ENCODE data around the gene RPGR.
A peak's percentile ranks its signal among the peaks of the same experiment; 100 is the strongest.

Gene RPGR, protein sequence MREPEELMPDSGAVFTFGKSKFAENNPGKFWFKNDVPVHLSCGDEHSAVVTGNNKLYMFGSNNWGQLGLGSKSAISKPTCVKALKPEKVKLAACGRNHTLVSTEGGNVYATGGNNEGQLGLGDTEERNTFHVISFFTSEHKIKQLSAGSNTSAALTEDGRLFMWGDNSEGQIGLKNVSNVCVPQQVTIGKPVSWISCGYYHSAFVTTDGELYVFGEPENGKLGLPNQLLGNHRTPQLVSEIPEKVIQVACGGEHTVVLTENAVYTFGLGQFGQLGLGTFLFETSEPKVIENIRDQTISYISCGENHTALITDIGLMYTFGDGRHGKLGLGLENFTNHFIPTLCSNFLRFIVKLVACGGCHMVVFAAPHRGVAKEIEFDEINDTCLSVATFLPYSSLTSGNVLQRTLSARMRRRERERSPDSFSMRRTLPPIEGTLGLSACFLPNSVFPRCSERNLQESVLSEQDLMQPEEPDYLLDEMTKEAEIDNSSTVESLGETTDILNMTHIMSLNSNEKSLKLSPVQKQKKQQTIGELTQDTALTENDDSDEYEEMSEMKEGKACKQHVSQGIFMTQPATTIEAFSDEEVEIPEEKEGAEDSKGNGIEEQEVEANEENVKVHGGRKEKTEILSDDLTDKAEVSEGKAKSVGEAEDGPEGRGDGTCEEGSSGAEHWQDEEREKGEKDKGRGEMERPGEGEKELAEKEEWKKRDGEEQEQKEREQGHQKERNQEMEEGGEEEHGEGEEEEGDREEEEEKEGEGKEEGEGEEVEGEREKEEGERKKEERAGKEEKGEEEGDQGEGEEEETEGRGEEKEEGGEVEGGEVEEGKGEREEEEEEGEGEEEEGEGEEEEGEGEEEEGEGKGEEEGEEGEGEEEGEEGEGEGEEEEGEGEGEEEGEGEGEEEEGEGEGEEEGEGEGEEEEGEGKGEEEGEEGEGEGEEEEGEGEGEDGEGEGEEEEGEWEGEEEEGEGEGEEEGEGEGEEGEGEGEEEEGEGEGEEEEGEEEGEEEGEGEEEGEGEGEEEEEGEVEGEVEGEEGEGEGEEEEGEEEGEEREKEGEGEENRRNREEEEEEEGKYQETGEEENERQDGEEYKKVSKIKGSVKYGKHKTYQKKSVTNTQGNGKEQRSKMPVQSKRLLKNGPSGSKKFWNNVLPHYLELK

GRCh38 chrX:38327007-38327774, at the start of gene RPGR:
TSS of gene RPGR (minus strand) at chrX:38327509. CDS start at chrX:38327367, 142 bp downstream.
- TF ChIP-seq CTCF (IDR thresholded peaks at IDR 0.05; ENCODE audit: low read depth, low read length, missing control alignments) = peak; percentile 86
- Histone ChIP-seq H3K36me3 (replicated peaks) (no peaks in the 10 kb centered on the region), H3K4me3 (ENCODE audit: low read depth, low read length) (peak within 1 kb of the TSS; percentile 71), H3K27me3 (replicated peaks) (no peaks in the 10 kb centered on the region), H3K27ac (peak within 1 kb of the TSS; percentile 84)
- peak; percentile 89 for DNase-seq
- in situ Hi-C loops (cut with HindIII; ENCODE audit: low pct_ligation_motif_present, low sequenced_read_pairs) = no loop called here

DNA sequence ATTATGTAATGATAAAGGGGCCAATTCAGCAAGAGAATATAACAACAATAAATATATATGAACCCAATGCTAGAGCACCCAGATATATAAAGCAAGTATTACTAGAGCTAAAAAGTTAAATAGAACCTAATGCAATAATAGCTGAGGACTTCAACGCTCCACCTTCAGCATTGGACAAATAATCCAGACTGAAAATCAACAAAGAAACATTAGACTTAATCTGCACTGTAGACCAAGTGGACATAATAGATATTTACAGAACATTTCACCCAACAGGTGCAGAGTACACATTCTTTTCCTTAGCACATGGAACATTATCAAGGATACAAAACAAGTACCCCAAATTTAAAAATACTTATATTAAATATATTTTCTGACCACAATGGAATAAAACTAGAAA, 49.4 kb upstream of the RPGR start:
- H3K27ac ChIP-seq = no peak overlapping the region
- no peak for TF ChIP-seq CTCF (IDR thresholded peaks at IDR 0.05; ENCODE audit: low read depth, low read length, missing control alignments)
- in situ Hi-C loops (cut with HindIII; ENCODE audit: low pct_ligation_motif_present, low sequenced_read_pairs) = no loop called here
- H3K36me3 ChIP-seq (replicated peaks) = no peaks in the 10 kb centered on the region
- H3K27me3 ChIP-seq (replicated peaks) = no peaks in the 10 kb centered on the region
- no peak overlapping the region for H3K4me3 ChIP-seq (ENCODE audit: low read depth, low read length)
- DNase-seq = no peak

DNA sequence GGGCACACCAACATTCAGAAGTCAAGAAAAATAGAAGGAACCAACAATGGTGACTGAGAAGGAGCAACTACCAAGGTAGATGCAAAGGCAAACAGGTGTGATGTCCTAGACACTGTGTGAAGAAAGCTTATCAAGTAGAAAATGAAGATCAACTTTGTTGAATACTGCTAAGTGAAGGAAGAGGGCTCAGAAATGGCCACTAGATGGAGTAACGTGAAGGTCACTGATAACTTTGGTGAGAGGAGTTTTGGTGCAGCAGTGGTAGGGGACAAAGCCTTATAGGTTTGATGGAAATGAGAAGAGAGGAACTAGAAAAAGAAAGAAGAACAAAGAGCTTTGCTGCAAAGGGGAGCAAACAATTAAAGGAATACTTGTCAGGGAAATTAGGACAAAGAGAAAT, 48.6 kb upstream of the RPGR start:
- H3K36me3 ChIP-seq (replicated peaks) = no peaks in the 10 kb centered on the region
- no peaks in the 10 kb centered on the region for H3K27me3 ChIP-seq (replicated peaks)
- peak; percentile 62 for TF ChIP-seq CTCF (IDR thresholded peaks at IDR 0.05; ENCODE audit: low read depth, low read length, missing control alignments)
- H3K27ac ChIP-seq = no peak overlapping the region
- DNase-seq = peak; percentile 5
- in situ Hi-C loops (cut with HindIII; ENCODE audit: low pct_ligation_motif_present, low sequenced_read_pairs) = no loop called here
- H3K4me3 ChIP-seq (ENCODE audit: low read depth, low read length) = no peak overlapping the region

- no peak for TF ChIP-seq CTCF (IDR thresholded peaks at IDR 0.05; ENCODE audit: low read depth, low read length, missing control alignments)
- H3K4me3 ChIP-seq (ENCODE audit: low read depth, low read length) = no peak overlapping the region
- no peaks in the 10 kb centered on the region for H3K27me3 ChIP-seq (replicated peaks)
- no peak overlapping the region for H3K27ac ChIP-seq
- H3K36me3 ChIP-seq (replicated peaks) = no peaks in the 10 kb centered on the region
- in situ Hi-C loops (cut with HindIII; ENCODE audit: low pct_ligation_motif_present, low sequenced_read_pairs) = no loop called here
- DNase-seq = no peak
These were observed 47.1 kb upstream of the RPGR start for GRCh38 chrX:38374431-38374830.

- no peak for DNase-seq
- no peak for TF ChIP-seq CTCF (IDR thresholded peaks at IDR 0.05; ENCODE audit: low read depth, low read length, missing control alignments)
- Histone ChIP-seq H3K27me3 (replicated peaks) (no peaks in the 10 kb centered on the region), H3K36me3 (replicated peaks) (no peaks in the 10 kb centered on the region), H3K4me3 (ENCODE audit: low read depth, low read length) (no peak overlapping the region), H3K27ac (no peak overlapping the region)
- in situ Hi-C loops (cut with HindIII; ENCODE audit: low pct_ligation_motif_present, low sequenced_read_pairs) = no loop called here
These were observed 44.3 kb upstream of the RPGR start for GRCh38 chrX:38371641-38372040.
